Measurements from ENCODE around the gene MEGF9. TPM values are rescaled to one million over a fixed set of nuclear protein-coding genes. Genes with fewer than 3 reads are reported as not detected.

The MEGF9 gene
- total RNA-seq, 2 donors from 2014 or later = 15.3 to 23.8 TPM

DNA sequence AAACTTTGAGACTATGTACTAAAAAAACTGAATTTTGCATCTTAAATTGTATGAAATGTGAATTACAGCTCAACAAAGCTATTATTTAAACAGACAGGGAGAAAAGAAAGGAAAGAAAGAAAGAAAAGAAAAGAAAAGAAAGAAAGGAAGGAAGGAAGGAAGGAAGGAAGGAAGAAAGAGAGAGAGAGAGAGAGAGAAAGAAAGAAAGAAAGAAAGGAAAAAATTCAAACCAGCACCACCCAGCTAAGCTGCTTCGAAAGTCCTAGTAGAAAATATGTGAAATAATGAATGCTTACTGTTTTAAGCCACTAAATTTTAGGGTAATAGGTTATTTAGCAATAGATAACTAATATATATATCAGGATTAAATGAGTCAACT, 102.6 kb downstream of the MEGF9 start:
- TF ChIP-seq, protein P1, sequence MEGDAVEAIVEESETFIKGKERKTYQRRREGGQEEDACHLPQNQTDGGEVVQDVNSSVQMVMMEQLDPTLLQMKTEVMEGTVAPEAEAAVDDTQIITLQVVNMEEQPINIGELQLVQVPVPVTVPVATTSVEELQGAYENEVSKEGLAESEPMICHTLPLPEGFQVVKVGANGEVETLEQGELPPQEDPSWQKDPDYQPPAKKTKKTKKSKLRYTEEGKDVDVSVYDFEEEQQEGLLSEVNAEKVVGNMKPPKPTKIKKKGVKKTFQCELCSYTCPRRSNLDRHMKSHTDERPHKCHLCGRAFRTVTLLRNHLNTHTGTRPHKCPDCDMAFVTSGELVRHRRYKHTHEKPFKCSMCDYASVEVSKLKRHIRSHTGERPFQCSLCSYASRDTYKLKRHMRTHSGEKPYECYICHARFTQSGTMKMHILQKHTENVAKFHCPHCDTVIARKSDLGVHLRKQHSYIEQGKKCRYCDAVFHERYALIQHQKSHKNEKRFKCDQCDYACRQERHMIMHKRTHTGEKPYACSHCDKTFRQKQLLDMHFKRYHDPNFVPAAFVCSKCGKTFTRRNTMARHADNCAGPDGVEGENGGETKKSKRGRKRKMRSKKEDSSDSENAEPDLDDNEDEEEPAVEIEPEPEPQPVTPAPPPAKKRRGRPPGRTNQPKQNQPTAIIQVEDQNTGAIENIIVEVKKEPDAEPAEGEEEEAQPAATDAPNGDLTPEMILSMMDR (IDR thresholded peaks at IDR 0.05) = no peak
- Histone ChIP-seq H3K4me3 (no peak overlapping the region), H3K36me3 (no peaks in the 10 kb centered on the region), H3K4me1 (no peaks in the 10 kb centered on the region), H3K27me3 (no peaks in the 10 kb centered on the region), H3K27ac (no peak overlapping the region), H3K9me3 (no peaks in the 10 kb centered on the region)
- DNase-seq (ENCODE audit: low spot score) = no peak

GRCh38 chr9:120610975-120611689, 103.1 kb downstream of the MEGF9 start:
- no peaks in the 10 kb centered on the region for H3K4me1 ChIP-seq
- no peak overlapping the region for H3K27ac ChIP-seq
- H3K4me3 ChIP-seq = no peak overlapping the region
- H3K9me3 ChIP-seq = no peaks in the 10 kb centered on the region
- H3K27me3 ChIP-seq = no peaks in the 10 kb centered on the region
- no peaks in the 10 kb centered on the region for H3K36me3 ChIP-seq
- DNase-seq (ENCODE audit: low spot score) = no peak
- TF ChIP-seq, protein P1 (IDR thresholded peaks at IDR 0.05) = peak in 1 of 2 donors; percentile 29

DNA sequence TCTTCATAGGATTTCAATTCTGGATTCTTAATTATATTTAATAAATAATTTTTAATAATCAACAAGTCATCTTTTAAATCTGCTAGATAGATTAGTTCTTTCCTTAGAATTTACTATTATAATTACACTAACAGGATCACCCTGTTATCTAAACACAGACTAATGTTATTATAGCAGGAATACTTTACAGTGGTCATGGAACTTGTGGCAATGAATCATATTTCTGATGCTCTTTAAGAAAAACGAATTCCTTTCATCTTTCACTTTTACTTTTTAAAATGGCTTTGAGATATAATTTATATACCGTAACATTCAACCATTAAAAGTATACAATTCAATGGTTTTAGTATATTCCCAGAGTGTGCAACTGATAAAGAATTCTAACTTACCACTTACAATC, 104.6 kb downstream of the MEGF9 start:
- peaks cover 8% of the 10 kb centered on the region for H3K36me3 ChIP-seq
- TF ChIP-seq, protein P1 (IDR thresholded peaks at IDR 0.05) = no peak
- no peak for DNase-seq (ENCODE audit: low spot score)
- no peaks in the 10 kb centered on the region for H3K9me3 ChIP-seq
- H3K27me3 ChIP-seq = no peaks in the 10 kb centered on the region
- no peaks in the 10 kb centered on the region for H3K4me1 ChIP-seq
- no peak overlapping the region for H3K27ac ChIP-seq
- H3K4me3 ChIP-seq = no peak overlapping the region

DNA sequence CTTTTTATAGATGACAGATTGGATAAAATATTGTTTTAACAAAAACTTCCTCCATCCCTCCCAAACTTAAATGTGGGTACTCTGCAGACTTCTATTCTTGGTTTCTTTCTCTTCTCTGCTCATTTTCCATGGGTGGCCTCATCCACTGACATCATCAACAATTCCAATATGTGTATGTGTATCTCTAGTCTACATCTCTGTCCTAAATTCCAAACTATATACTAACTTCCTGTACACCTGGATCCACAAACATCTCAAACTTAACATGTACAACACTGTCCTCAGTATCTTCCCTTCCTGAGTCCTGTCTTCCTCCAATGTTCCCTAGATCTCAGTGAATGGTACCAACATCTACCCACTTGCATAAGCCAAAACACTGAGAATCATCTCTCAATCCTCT, 105.8 kb downstream of the MEGF9 start:
- DNase-seq (ENCODE audit: low spot score) = no peak
- Histone ChIP-seq H3K36me3 (peaks cover 9% of the 10 kb centered on the region), H3K4me1 (no peaks in the 10 kb centered on the region), H3K27ac (no peak overlapping the region), H3K4me3 (no peak overlapping the region), H3K27me3 (no peaks in the 10 kb centered on the region), H3K9me3 (no peaks in the 10 kb centered on the region)
- TF ChIP-seq, protein P1 (IDR thresholded peaks at IDR 0.05) = no peak

GRCh38 chr9:120603591-120603990, 110.7 kb downstream of the MEGF9 start:
- Histone ChIP-seq H3K36me3 (peaks cover 9% of the 10 kb centered on the region), H3K4me1 (no peaks in the 10 kb centered on the region), H3K9me3 (no peaks in the 10 kb centered on the region), H3K4me3 (no peak overlapping the region), H3K27ac (no peak overlapping the region), H3K27me3 (no peaks in the 10 kb centered on the region)
- TF ChIP-seq, protein P1 (IDR thresholded peaks at IDR 0.05) = no peak
- DNase-seq (ENCODE audit: low spot score) = no peak

DNA sequence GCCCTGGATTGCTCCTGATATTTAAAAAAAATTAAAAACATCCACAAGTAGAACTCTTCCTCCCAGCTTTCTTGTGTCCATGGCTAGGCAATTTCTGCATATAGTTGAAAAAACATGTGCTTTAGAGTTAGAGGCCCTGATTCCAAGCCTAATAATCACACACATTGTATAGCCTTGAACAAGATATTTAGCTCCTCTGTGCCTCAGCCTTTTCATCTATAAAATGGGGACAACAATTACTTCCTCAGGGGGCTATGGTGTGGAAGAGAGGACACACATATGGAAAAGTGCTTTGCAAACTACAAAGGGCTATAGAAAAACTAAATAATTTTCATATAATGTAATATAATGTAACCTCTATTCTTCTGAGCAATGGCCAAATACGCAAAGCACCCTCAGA, 111.3 kb downstream of the MEGF9 start:
- peaks cover 9% of the 10 kb centered on the region for H3K36me3 ChIP-seq
- no peak for DNase-seq (ENCODE audit: low spot score)
- H3K9me3 ChIP-seq = no peaks in the 10 kb centered on the region
- TF ChIP-seq, protein P1 (IDR thresholded peaks at IDR 0.05) = no peak
- H3K27me3 ChIP-seq = no peaks in the 10 kb centered on the region
- H3K4me1 ChIP-seq = no peaks in the 10 kb centered on the region
- no peak overlapping the region for H3K4me3 ChIP-seq
- no peak overlapping the region for H3K27ac ChIP-seq
